GM19397 (cell line): ENCODE data around the gene MYLK3.
A peak's percentile ranks its signal among the peaks of the same experiment; 100 is the strongest.
"Not testable (repeated sequence)": the region's sequence is repeated elsewhere in the genome, so short reads cannot be mapped to it uniquely, and the experiment has no call there.

Experiments
- ATAC-seq: cut with Tn5 transposase; IDR thresholded peaks from one replicate; pipeline ENCODE4 v1.9.1; 2021; ENCODE audit warnings: mild to moderate bottlenecking, moderate library complexity; ENCODE audit not compliant: unreplicated experiment

The MYLK3 gene

DNA sequence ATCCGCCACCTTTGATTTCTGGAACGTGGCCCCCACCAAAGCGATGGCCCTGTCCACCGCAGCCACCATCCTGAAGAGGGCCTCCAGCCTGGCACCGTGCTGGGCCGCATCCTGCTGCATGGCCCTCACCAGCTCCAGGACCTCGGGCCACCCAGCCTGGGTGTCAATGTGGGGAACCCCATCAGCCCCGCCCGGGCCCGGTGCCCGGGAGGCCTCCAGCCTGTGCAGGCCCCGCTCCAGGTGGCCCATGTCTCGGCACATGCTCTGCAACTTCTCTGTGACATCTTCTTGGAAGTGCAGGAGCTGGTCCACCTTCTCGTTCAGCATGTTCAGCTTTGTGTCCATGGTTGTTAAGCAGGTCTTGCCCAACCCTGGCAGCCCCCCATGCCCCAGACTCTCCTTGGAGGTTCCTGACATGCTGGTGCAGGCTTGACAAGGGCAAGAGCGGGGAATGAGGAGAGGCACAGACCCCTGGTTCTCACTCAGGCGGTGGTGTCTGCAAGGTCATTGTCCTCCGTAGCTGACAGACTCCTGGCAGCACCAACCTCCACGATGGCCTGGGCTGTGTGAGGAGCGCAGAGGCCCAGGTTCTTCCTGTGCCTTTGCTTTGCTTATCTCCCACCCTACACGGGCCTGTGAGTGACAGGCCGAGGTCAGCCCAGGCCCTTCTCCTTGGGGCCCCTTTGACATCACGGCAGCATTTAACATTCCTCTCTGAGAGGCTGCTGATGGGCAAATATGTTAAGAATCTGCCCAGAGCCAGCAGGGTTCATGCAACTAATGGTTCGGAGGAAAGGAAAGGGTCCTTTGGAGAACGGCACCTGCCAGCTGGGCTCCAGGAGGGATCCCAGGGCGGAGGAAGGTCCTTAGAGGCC lies at the start of gene MYLK3:
TSS of gene MYLK3 (minus strand) at position 568 of the 875 bp plus-strand sequence. CDS start at position 417, 151 bp downstream.
- no peak for ATAC-seq

DNA sequence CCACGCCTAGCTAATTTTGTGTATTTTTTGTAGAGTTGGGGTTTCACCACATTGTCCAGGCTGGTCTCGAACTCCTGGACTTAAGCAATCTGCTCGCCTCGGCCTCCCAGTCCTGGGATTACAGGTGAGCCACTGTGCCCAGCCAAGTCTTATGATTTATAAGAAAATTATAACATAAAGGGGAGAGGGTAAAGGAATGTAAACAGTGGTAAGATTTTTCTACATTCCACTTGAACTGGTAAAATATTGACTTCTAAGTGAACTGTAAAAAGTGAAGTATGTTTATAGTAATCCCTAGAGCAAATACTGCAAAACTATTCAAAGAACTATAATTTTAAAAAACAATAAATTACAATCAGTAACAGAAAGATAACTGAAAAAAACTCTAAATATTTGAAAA lies 49.4 kb upstream of the MYLK3 start:
- ATAC-seq = no peak

DNA sequence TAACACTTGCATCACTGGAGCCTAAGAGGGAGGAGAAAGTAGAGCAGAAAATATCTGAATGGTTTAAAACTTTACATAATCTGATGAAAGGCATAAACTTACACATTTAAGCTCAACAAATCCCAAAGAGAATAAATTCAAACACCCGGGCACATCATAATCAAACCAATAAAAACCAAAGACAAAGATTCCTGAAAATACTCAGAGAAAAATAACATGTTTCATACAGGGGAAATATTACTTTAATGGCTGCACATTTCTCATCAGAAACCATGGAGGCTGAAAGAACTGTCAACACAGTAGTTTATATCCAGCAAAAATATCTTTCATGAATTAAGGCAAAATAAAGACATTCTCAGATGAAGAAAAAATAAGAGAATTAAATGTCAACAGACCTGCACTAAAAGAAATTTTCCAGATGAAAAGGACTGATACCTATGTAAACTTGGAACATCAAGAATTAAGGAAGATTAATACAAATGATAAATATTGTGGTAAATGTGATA lies 48.7 kb upstream of the MYLK3 start:
- no peak for ATAC-seq

DNA sequence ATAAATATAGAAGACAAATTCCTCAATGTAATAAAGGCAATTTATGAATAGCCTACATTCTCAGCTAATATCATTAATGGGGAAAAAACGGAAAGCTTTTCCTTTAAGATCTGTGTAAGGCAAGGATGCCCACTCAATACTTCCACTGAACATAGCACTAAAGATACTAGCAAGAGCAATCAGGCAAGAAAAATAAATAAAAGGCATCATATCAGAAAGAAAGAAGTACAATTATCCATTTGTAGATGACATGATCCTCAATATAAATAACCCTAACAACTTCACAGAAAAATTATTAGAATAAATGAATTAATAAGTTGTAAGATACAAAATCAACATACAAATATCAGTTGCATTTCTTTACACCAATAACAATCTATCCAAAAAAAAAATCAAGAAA lies 45.7 kb upstream of the MYLK3 start:
- no peak for ATAC-seq

DNA sequence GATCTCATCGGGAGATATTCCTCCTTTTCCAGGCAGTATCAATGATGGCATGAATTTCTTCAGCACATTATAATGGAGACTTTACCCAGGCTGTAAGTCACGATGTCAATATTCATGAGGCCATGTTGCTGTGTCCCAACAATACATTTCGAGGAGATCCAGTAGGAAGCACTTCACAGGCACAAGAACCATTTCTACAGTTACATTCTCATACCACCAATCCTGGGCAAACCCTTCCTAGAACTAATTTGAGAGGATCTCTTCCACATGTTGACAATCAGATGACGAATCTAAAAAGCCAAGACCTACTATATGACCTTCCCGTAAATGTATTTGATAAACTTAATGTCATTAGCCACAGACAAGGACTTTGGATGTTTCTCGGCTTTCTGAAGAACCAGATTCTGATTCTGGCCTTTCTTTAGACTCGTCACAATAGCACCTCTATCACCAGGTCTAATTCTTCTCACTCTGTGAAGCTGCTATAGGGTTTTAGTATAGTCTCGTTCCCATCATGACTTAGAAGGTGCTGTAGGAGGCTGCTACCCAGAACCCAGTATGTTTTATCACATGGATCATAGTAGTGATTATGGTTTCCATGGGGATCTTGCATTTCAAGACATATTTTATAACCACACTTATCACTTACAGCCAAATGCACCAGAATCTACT lies 42.6 kb upstream of the MYLK3 start:
- no peak for ATAC-seq

DNA sequence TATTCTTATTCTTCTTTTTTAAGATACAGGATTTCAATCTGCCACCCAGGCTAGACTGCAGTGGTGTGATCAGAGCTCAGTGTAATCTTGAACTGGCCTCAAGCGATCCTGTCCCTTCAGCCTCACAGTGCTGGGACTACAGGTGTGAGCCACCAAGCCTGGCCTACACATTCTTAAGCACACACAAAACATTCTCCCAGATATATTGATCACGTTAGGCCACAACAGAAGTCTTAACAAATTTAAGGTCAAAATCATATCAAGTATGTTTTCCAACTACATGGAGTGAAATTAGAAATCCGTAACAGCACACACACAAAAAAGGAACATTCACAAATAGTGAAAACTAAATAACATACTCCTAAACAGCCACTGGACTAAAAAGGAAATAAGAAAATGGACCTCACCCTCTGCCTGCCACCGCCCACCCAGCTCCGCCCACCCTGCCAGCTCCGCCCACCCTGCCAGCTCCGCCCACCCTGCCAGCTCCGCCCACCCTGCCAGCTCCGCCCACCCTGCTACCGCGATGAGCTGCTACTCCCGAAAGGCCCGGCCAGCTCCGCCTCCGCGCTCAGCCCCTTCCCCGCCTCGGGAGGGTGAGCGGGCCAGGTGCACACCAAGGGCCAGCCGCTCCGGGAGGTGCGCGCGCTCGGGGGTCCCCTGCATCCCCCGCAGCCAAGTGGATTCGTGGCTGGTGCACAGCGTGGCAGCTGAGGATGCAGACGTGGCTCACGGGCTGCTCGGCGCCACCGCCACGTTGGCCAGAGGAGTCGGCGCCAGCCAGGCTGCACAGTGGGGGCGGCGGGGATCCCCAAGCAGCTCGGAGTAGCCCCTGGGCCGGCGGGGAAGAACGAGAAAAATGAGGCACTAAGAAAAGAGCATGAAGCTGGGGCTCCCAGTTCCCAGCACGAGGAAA lies 41.6 kb upstream of the MYLK3 start:
- ATAC-seq = peak; percentile 94

DNA sequence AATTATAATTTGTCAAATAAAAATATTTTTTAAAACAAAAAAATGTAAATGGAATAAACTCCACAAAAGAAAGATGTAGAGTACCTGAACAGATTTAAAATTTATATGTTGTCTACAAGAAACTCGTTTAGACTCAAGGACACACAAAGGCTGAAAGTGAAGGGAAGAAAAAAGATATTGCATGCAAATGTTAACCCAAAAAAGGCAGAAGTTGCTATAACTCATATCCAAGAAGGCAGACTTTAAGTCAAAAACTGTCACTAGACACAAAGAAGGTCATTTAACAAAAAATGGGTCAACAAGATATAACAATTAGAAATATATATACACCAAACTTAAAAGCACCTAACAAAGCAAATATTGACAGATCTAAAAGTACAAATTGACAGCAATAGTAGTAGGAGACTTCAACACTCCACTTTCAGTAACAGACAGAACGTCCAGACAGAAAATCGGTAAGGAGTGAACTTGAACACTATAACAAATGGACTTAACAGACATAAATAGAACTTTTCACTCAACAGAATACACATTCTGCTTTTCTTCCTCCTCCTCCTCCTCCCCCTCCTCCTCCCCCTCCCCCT lies 40.8 kb upstream of the MYLK3 start:
- no peak for ATAC-seq

DNA sequence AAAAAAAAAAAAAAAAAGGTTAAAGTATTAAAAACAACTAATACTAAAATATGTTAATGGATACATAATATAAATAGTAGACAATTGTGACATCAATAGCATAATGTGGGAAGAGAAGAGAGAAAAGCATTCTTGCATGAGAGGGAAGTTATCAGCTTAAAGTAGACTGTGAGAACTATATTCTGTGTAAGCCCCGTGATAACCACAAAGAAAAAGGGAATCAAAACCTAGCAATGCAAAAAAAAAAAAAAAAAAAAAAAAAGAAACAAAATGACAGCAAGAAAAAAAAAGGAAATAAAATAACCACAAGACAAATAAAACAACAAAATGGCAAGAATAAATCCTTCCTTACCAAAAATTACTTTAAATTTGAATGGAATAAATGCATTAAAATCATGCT lies 39.8 kb upstream of the MYLK3 start:
- ATAC-seq = no peak

DNA sequence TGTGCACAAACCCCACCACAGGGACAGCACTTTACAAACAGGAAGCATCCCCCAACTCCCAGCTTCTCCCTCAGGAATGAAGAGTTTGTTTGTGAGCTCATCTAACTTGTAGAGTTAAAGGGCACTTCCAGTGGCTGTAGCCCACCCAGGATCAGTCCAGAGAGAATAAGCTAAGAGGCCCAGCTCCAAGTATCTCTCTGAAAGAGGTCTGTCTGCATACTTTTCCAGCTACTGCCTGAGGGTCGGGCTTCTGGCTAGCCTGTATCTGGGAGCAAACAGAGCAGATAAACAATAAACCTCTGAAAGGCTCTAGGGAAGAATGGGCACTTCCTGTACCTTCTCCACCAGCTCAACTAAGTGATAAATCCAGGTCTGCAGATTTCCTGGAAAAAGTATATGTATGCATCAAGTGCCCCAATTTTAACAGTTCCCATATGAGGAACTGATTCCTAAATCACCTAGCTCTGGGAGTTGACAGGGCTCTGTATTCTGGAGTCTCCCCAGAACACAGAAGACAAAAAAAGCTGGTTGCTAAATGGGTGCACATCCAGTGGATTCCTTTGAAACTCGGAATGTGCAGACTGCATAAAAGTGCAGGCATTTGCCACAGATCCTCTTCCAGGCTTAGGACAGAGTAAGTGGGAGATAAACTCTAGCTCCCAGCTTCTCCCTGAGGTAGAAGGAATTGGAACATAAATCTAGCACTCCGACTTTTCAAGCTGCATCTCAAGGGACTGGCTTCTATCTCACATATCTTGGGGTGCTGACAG lies 37.1 kb upstream of the MYLK3 start:
- no peak for ATAC-seq

DNA sequence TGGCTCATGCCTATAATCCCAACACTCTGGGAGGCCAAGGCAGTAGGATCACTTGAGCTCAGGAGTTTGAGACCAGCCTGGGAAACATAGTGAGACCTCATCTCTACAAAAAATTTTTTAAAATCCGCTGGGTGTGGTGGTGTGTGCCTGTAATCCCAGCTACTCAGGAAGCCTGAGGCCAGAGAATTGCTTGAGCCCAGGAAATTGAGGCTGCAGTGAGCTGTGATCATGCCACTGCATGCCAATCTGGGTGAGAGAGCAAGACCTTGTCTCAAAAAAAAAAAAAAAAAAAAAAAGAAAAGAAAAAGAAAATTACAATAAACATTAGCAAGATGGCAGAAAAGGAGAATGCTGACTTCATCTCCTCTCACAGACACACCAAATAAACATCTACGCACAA lies 36.4 kb upstream of the MYLK3 start:
- not testable (repeated sequence) for ATAC-seq

DNA sequence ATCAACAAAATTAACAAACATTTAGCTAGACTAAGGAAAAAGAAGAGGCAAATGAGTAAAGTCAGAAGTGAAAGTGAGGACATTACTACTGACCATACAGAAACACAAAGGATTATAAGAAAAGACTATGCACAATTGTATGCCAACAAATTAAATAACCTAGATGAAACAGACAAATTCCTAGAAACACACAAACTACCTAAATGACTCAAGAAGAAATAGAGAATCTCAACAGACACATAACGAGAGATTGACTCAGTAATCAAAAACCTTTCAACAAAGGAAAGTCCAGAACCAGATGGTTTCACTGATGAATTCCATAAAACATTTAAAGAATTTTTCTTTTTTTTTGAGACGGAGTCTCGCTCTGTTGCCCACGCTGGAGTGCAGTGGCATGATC lies 35.7 kb upstream of the MYLK3 start:
- ATAC-seq = no peak

DNA sequence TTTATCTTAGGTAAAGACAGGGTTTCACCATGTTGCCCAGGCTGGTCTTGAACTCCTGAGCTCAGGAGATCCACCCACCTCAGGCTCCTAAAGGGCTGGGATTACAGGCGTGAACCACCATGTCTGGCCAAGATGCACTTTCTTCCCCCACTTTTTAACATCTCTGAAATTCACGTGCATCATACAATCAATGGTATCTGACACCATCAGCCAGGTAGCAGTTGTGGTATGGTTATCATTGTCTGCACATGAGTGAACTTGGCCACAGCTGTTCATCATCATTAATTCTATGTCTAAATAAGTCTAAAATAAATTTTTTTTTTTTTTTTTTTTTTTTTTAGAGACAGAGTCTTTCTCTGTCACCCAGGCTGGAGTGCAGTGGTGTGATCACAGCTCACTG lies 34.2 kb upstream of the MYLK3 start:
- ATAC-seq = no peak

DNA sequence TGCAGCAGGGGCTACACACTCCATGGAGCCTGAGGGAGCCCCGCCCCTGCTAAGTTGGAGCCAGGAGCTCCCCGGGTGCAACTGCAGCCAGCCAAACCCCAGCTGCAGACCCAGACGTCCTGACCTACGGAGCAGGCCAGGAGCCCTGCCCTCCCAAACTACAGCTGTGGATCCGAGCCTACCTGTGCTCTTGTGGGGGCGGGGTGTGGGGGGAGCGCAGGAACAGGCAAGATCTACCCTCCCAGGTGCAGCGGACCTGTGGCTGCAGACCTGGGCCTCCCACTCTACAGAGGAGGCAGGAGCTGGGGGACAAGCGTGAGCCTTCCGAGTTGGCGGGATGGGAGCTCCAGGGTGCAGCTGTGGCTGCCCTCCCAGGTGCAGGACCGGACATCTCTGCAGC lies 29.7 kb upstream of the MYLK3 start:
- ATAC-seq = no peak

DNA sequence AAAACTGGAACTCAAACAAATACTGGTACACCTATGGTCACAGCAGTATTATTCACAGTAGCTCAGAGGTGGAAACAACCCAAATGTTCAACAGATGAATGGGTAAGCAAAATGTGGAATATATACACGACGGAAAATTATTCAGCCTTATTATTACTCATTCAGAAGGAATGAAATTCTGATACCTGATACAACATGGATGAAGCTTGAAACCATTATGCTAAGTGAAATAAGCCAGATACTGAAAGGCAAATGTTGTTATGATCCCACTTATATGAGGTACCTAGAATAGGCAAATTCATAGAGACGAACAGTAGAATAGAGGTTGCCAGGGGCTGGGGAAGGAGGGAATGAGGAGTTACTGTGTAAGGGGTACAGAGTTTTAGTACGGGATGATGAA lies 27.1 kb upstream of the MYLK3 start:
- no peak for ATAC-seq

DNA sequence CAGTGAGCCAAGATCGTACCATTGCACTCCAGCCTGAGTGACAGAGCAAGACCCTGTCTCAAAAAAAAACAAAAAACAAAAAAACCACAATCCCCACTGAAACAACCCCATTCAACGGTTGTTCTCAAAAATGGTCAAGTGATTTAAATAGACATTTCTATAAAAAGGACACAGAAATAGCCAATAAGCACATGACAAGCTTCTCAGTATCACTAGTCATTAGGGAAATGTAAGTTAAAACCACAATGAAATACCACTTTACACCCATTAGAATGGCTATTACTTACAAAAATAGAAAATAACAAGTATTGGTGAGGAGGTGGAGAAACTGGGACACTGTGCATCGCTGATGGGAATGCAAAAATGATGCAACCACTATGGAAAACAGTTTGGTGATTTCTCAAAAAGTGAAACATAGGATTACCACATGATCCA lies 26.6 kb upstream of the MYLK3 start:
- peak; percentile 55 for ATAC-seq

DNA sequence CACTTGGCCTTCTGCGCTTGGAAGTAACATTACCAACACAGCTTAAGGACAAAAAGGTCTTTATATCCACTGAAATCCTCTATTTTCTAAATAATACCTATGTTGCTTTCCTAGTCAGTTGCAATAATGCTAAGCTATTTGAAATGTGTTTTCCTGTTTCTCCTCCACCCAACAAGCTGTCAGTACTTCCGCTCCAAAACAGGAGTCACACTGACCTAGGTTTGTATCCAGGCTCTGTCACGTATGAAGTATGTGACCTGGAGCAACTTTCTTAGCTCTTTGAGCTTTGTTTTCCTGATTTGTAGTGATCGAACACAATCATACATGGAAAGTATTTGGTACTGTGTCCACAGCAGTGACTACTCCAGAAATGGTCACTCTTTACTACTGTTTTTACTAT lies 24.3 kb upstream of the MYLK3 start:
- no peak for ATAC-seq

DNA sequence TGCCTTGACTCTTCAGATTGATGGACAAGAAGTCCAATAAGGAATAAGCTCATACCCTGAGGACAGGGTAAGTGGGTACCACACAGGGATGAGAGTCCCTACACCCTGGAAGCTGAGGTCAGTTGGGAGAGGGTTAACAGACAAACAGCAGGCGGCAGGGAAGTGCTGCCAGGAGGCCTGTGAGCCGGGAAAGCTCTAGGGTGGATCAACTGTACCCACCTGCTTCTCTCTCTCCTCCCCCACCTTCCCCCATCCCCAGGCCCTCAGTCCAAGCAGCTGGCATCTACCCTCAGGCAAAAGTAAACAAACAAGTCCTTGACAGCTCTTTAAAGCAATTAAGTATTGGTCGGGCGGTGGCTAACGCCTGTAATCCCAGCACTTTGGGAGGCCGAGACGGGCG lies 20.7 kb upstream of the MYLK3 start:
- ATAC-seq = no peak

DNA sequence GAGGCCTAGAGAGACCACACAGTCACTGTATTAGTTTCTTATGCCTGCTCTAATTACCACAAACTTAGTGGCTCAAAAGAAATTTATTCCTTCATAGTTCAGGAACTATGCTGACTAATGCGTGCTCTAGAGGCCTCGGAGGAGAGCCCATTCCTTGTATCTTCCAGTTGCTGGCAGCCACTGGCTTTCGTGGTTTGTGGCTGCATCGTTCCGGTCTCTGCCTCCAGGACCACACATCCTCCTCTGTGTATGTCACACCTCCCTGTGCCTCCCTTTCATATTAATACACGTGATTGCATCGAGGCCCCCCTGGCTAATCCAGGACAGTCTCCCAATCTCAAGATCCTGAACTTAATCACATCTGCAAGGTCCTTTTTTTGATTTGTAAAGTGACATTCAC lies 16.9 kb upstream of the MYLK3 start:
- ATAC-seq = no peak

DNA sequence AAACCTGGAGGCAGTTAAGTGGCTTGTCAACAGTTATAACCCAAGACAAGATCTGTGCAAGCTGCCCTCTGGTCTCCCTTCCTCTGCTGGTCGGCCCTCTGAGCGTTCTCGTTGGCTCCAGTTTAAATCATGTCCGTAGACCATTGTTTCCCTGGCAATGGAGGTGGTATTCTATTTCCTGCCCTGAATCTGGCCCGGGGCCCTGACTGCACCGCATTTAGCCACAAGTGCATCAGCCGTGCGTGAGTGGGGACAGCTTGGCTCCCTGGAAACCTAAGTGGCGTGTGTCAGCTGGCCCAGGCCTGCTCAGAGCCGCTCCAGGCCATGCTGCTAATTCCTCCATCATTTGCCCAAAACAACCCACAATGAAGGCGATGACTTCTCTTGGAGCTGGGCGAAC lies 15.0 kb upstream of the MYLK3 start:
- ATAC-seq = no peak

DNA sequence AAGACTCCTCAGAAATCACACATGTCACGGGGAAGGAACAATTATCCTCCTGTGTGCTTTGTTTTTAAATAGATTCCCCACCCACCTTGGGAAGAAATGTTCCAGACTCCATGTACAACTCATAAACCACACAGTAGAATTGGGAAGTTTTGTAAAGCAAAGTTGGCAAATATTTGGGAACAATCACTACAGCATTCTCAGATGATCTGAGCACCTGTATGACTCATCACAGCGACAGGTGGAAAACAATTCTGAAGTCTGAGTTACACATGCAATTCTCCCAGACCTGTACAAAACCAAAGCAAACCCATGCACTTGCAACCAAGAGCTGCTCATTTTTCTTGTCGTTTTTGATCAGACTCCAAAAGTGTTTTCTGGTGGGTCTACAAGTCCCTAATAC lies 14.4 kb upstream of the MYLK3 start:
- no peak for ATAC-seq
